ENCODE data around the gene SPATA13. TPM values are rescaled to one million over a fixed set of nuclear protein-coding genes. Genes with fewer than 3 reads are reported as not detected.
A peak's percentile ranks its signal among the peaks of the same experiment; 100 is the strongest.

SPATA13 gene
- total RNA-seq, 4 donors from 2014 or later, result 10.0 to 24.6 (median 13.4) TPM

DNA sequence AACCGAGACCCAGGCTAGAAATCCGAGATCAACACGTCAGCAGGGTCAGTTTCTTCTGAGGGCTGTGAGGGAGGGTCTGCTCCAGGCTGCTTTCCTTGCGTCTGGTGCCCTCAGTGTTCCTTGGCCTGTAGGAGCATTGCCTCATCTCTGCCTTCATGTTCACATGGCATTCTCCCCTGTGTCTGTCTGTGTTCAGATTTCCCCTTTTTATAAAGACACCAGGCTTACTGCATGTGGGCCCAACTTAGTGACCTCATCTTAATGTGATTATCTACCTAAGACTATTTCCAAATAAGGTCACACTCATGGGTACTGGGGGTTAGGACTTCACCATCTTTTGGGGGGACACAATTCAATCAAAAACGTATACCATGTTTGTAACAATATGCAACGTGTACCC lies 91.6 kb downstream of the SPATA13 start:
- H3K9me3 ChIP-seq, result no peaks in the 10 kb centered on the region
- H3K4me3 ChIP-seq, result no peak overlapping the region
- no peaks in the 10 kb centered on the region for H3K4me1 ChIP-seq
- 93 to 95% methylated on average over 2 to 5 of the region's 6 CpGs for WGBS, 2 donors (ENCODE audit: low coverage in 1 of 2)
- ATAC-seq, result no peak
- H3K36me3 ChIP-seq, result peaks cover 0 to 14% of the 10 kb centered on the region in 2 donors
- TF ChIP-seq POLR2A (IDR thresholded peaks at IDR 0.05) (no peak), EP300 (IDR thresholded peaks at IDR 0.05) (no peak), POLR2AphosphoS5 (IDR thresholded peaks at IDR 0.05) (no peak)
- TF ChIP-seq, protein P1, sequence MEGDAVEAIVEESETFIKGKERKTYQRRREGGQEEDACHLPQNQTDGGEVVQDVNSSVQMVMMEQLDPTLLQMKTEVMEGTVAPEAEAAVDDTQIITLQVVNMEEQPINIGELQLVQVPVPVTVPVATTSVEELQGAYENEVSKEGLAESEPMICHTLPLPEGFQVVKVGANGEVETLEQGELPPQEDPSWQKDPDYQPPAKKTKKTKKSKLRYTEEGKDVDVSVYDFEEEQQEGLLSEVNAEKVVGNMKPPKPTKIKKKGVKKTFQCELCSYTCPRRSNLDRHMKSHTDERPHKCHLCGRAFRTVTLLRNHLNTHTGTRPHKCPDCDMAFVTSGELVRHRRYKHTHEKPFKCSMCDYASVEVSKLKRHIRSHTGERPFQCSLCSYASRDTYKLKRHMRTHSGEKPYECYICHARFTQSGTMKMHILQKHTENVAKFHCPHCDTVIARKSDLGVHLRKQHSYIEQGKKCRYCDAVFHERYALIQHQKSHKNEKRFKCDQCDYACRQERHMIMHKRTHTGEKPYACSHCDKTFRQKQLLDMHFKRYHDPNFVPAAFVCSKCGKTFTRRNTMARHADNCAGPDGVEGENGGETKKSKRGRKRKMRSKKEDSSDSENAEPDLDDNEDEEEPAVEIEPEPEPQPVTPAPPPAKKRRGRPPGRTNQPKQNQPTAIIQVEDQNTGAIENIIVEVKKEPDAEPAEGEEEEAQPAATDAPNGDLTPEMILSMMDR (IDR thresholded peaks at IDR 0.05), result no peak
- H3K27me3 ChIP-seq, result no peaks in the 10 kb centered on the region
- H3K27ac ChIP-seq, result no peak overlapping the region

DNA sequence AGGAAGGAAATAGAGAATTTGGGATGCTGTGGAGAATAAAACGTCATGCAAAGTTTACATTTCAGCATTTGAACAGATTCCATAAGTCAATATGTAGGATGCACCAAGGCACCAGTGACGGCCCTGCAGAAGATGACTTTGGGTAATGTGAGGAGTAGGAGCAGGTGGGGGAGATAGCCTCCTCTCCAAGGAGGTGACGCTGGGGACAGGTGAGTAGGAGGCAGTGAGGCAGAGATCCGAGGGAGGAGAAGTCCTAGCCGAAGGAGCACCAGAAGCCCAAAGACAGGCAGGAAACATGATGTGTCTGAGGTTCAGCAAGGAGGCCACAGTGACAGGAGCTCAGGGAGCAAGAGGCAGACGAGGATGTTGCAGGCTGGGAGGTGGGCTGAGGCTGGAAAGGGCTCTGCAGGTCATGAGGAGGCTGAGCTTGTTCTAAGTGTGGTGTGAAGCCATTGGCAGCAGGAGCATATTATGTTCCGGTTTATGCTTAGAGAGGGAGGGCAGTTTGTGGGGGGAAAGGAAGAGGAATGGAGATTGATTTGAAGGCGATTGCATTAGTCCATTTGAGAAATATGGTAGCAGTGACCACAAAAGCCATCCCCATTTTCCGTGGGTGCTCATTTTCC lies 93.1 kb downstream of the SPATA13 start:
- TF ChIP-seq POLR2AphosphoS5 (IDR thresholded peaks at IDR 0.05) (no peak), EP300 (IDR thresholded peaks at IDR 0.05) (no peak), POLR2A (IDR thresholded peaks at IDR 0.05) (no peak)
- TF ChIP-seq, protein P1 (IDR thresholded peaks at IDR 0.05), result no peak
- Histone ChIP-seq H3K4me1 (no peaks in the 10 kb centered on the region), H3K27me3 (no peaks in the 10 kb centered on the region), H3K4me3 (no peak overlapping the region), H3K9me3 (no peaks in the 10 kb centered on the region), H3K27ac (no peak overlapping the region), H3K36me3 (peaks cover 0 to 14% of the 10 kb centered on the region in 2 donors)
- ATAC-seq, result no peak
- WGBS, 2 donors (ENCODE audit: low coverage in 1 of 2), result 75 to 90% methylated on average over 9 of the region's 9 CpGs

DNA sequence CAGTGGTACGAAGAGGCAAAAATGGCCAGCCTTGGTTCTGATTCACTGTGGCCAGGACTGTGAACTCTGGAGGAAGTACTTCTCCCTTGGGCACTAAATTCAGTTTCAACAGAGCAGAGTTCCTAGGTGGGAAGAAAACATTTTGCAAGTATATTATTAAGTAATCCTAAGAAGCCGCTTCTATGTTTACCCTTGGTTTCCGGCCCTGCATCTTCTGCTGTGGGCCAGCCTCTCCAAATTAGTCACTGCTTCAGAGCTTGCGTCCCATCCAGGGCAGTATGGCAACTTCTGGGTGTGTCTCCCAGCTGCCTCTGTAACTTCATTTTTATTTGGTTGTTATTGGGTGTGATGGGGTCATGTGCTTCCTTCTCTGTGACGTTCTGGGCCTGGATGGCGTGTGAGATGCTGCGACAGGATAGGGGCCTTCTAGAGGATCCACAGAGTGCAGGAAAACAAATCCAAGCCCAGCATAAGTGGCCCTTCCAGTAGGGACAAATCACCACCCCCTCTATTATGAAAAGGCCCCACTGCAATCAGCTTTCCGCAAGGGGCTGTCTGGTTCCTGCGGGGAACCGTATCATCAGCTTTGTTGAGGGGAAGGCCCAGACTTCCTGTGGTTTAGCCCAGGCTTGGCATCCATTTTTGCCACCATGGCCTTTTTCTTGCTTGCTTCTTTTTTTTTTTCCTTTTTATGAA lies 93.8 kb downstream of the SPATA13 start:
- TF ChIP-seq, protein P1 (IDR thresholded peaks at IDR 0.05), result no peak
- TF ChIP-seq POLR2AphosphoS5 (IDR thresholded peaks at IDR 0.05), result no peak
- TF ChIP-seq EP300 (IDR thresholded peaks at IDR 0.05), result no peak
- no peak for TF ChIP-seq POLR2A (IDR thresholded peaks at IDR 0.05)
- Histone ChIP-seq H3K27me3 (no peaks in the 10 kb centered on the region), H3K4me3 (no peak overlapping the region), H3K27ac (no peak overlapping the region), H3K4me1 (no peaks in the 10 kb centered on the region), H3K36me3 (peaks cover 0 to 14% of the 10 kb centered on the region in 2 donors), H3K9me3 (no peaks in the 10 kb centered on the region)
- 84 to 94% methylated on average over 7 to 8 of the region's 10 CpGs for WGBS, 2 donors (ENCODE audit: low coverage in 1 of 2)
- peak; percentile 66 for ATAC-seq

DNA sequence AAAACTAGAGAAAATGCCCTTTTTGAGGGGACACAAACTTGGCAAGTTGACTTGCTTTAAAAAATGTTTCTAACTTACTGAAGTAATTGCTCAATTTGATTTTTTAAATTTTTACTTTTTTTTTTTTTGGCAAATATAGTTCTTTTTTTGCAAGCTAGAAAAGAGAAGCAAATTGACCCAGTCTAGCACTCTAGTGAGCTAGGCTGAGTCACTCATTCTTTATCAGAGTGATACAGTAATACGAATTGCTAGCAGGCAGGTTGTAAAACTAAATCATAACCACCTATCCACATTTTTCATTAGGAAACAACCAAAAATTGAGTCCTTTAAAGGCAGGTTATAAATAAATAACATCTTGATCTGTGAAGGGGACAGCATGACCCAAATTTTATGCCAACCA lies 97.0 kb downstream of the SPATA13 start:
- Histone ChIP-seq H3K36me3 (peaks cover 0 to 3% of the 10 kb centered on the region in 2 donors), H3K4me3 (no peak overlapping the region), H3K4me1 (no peaks in the 10 kb centered on the region), H3K27ac (no peak overlapping the region), H3K27me3 (no peaks in the 10 kb centered on the region), H3K9me3 (no peaks in the 10 kb centered on the region)
- TF ChIP-seq POLR2A (IDR thresholded peaks at IDR 0.05), result no peak
- TF ChIP-seq, protein P1 (IDR thresholded peaks at IDR 0.05), result no peak
- no peak for TF ChIP-seq EP300 (IDR thresholded peaks at IDR 0.05)
- TF ChIP-seq POLR2AphosphoS5 (IDR thresholded peaks at IDR 0.05), result no peak
- WGBS, 2 donors (ENCODE audit: low coverage in 1 of 2), result 81 to 88% methylated on average over 1 of the region's 1 CpG
- ATAC-seq, result no peak

DNA sequence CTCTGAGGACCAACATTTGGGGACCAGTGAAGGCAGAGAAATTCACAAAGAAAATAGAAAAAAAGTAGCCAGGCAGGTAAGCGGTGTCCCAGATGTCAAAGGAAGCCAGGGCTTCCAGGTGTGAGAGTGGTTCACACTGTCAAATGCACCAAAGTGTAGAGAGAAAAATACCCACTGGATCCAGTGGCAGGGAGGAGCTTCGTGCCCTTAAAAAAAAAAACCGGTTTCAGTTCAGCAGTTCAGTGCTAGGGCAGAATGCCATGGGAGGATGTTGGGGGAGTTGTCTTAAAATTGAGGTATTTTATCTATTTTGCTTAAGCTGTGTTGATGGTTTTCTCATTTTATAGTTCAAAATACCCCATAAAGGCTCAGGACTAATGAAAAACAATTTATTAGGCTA lies 101.0 kb downstream of the SPATA13 start:
- TF ChIP-seq, protein P1 (IDR thresholded peaks at IDR 0.05), result no peak
- TF ChIP-seq POLR2AphosphoS5 (IDR thresholded peaks at IDR 0.05) (no peak), POLR2A (IDR thresholded peaks at IDR 0.05) (no peak), EP300 (IDR thresholded peaks at IDR 0.05) (no peak)
- Histone ChIP-seq H3K36me3 (no peaks in the 10 kb centered on the region), H3K9me3 (no peaks in the 10 kb centered on the region), H3K27ac (no peak overlapping the region), H3K4me3 (no peak overlapping the region), H3K4me1 (peaks cover 0 to 11% (median 0%) of the 10 kb centered on the region in 3 donors), H3K27me3 (no peaks in the 10 kb centered on the region)
- 75 to 77% methylated on average over 3 of the region's 3 CpGs for WGBS, 2 donors (ENCODE audit: low coverage in 1 of 2)
- no peak for ATAC-seq
